Mucosa of rectum (tissue), 2 donors: ENCODE data around the gene AGK.
"Not testable (repeated sequence)": the region's sequence is repeated elsewhere in the genome, so short reads cannot be mapped to it uniquely, and the experiment has no call there.

Experiments used
- H3K27ac ChIP-seq, 2 donors: one replicate each; pipeline ENCODE4 v1.7.0; 2013; ENCODE audit warnings: inconsistent platforms in 2 of 2, low read depth in 2 of 2, low read length in 2 of 2
- H3K27me3 ChIP-seq, 2 donors: one replicate each; pipeline ENCODE4 v1.7.0; 2013; ENCODE audit warnings: low read length in 2 of 2; ENCODE audit not compliant: control insufficient read depth in 2 of 2, insufficient read depth in 2 of 2
- H3K36me3 ChIP-seq, 2 donors: one replicate each; pipeline ENCODE4 v1.7.0; 2013; ENCODE audit warnings: low read length in 2 of 2; ENCODE audit not compliant: control insufficient read depth in 2 of 2, insufficient read depth in 2 of 2
- H3K4me1 ChIP-seq, 2 donors: one replicate each; pipeline ENCODE4 v1.7.0; 2013; ENCODE audit warnings: low read length in 2 of 2, mild to moderate bottlenecking in 1 of 2; ENCODE audit not compliant: control insufficient read depth in 2 of 2, insufficient read depth in 2 of 2
- H3K4me3 ChIP-seq, 2 donors: one replicate each; pipeline ENCODE4 v1.7.0; 2013; ENCODE audit warnings: low read length in 2 of 2
- H3K9ac ChIP-seq, 2 donors: one replicate each; pipeline ENCODE4 v1.7.0; 2013; ENCODE audit warnings: low read length in 2 of 2, low read depth in 1 of 2, mild to moderate bottlenecking in 1 of 2
- H3K9me3 ChIP-seq, 2 donors: one replicate each; pipeline ENCODE4 v1.7.0; 2013; ENCODE audit warnings: low read length in 2 of 2; ENCODE audit not compliant: control insufficient read depth in 2 of 2
- donor health status: healthy.
- donor health status: Normal muscosa, but diverticular disease.

Gene AGK

GRCh38 chr7:141550386-141551093, 670 bp upstream of the AGK start:
- no peaks in the 10 kb centered on the region for H3K9me3 ChIP-seq
- peak overlapping the region; percentile 73 to 84 for H3K9ac ChIP-seq
- H3K4me3 ChIP-seq: peak overlapping the region; percentile 64 to 90
- peak overlapping the region in 1 of 2 donors; percentile 26 for H3K27ac ChIP-seq
- H3K4me1 ChIP-seq: peaks cover 0 to 10% of the 10 kb centered on the region in 2 donors
- H3K27me3 ChIP-seq: no peaks in the 10 kb centered on the region
- H3K36me3 ChIP-seq: peaks cover 0 to 2% of the 10 kb centered on the region in 2 donors

DNA sequence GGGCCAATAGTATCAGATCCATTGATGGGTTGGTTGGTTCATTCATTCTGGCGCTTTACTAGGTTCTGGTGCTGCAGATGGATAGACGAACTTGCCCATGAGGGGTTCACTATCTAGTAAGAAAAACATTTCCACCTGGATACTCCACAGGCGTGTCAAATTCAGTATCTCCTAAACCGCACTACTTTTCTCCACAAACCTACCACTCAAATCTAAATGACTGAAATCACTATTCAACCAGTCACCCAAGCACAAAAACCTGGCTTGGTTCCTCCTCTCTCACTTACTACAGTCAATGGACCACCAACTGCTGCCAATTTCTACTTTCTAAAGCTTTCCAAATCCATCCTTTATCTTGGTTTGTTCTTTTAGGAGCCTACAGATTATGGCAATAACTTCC, 572 bp downstream of the AGK start:
- H3K27ac ChIP-seq: peak overlapping the region in 1 of 2 donors; percentile 26

GRCh38 chr7:141557360-141557759, 6.2 kb downstream of the AGK start:
- Histone ChIP-seq H3K4me1 (no peaks in the 10 kb centered on the region), H3K4me3 (no peak overlapping the region), H3K27ac (peak overlapping the region in 1 of 2 donors; percentile 1), H3K9ac (no peak overlapping the region), H3K27me3 (no peaks in the 10 kb centered on the region), H3K9me3 (no peaks in the 10 kb centered on the region), H3K36me3 (peaks cover 0 to 11% of the 10 kb centered on the region in 2 donors)

More for the DNA sequence above, 572 bp downstream of the AGK start:
- Histone ChIP-seq H3K27me3 (no peaks in the 10 kb centered on the region), H3K4me1 (peaks cover 0 to 10% of the 10 kb centered on the region in 2 donors), H3K9me3 (no peaks in the 10 kb centered on the region), H3K9ac (peak overlapping the region; percentile 73 to 84), H3K36me3 (peaks cover 0 to 6% of the 10 kb centered on the region in 2 donors), H3K4me3 (peak overlapping the region; percentile 64 to 90)

GRCh38 chr7:141557831-141558531, 6.8 kb downstream of the AGK start:
- not testable (repeated sequence) for H3K9ac ChIP-seq, H3K9me3 ChIP-seq, H3K27me3 ChIP-seq, H3K4me1 ChIP-seq, H3K4me3 ChIP-seq
- peaks cover 0 to 12% of the 10 kb centered on the region in 2 donors for H3K36me3 ChIP-seq
- H3K27ac ChIP-seq: peak overlapping the region in 1 of 2 donors; percentile 7

- Histone ChIP-seq H3K4me1 (no peaks in the 10 kb centered on the region), H3K36me3 (peaks cover 2 to 17% of the 10 kb centered on the region in 2 donors), H3K9me3 (no peaks in the 10 kb centered on the region), H3K27me3 (no peaks in the 10 kb centered on the region), H3K4me3 (no peak overlapping the region), H3K9ac (no peak overlapping the region), H3K27ac (no peak overlapping the region)
Measured at GRCh38 chr7:141558544-141559183, 7.5 kb downstream of the AGK start.

- Histone ChIP-seq H3K4me3 (no peak overlapping the region), H3K9me3 (no peaks in the 10 kb centered on the region), H3K27ac (no peak overlapping the region), H3K27me3 (no peaks in the 10 kb centered on the region), H3K36me3 (peaks cover 5 to 24% of the 10 kb centered on the region in 2 donors), H3K9ac (no peak overlapping the region), H3K4me1 (no peaks in the 10 kb centered on the region)
Measured at GRCh38 chr7:141559961-141560360, 8.8 kb downstream of the AGK start.

DNA sequence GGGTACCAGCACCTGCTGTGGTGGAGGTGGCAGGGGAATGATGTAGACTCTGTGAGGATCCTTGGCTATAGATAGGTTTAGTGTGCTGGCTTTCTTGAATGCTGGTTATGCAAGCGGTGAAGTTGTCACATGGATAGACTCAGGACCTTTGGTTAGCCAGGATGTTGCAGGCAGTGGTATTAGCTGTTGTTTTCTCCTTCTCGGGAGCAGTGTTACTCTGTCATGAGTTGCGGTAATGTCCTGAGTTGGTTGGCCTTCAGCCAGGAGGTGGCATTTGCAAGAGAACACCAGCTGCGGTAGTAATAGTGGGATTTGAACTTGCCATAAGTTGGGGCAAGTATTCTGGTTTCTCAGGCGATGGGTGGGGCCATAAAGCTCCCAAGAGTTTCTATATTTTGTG, 10.8 kb downstream of the AGK start:
- no peaks in the 10 kb centered on the region for H3K4me1 ChIP-seq
- H3K9me3 ChIP-seq: no peaks in the 10 kb centered on the region
- no peaks in the 10 kb centered on the region for H3K27me3 ChIP-seq
- peaks cover 17 to 26% of the 10 kb centered on the region in 2 donors for H3K36me3 ChIP-seq
- no peak overlapping the region for H3K4me3 ChIP-seq
- no peak overlapping the region for H3K9ac ChIP-seq
- H3K27ac ChIP-seq: no peak overlapping the region

GRCh38 chr7:141562543-141562942, 11.3 kb downstream of the AGK start:
- no peak overlapping the region for H3K4me3 ChIP-seq
- peaks cover 18 to 22% of the 10 kb centered on the region in 2 donors for H3K36me3 ChIP-seq
- H3K27ac ChIP-seq: no peak overlapping the region
- no peaks in the 10 kb centered on the region for H3K27me3 ChIP-seq
- no peak overlapping the region for H3K9ac ChIP-seq
- no peaks in the 10 kb centered on the region for H3K9me3 ChIP-seq
- no peaks in the 10 kb centered on the region for H3K4me1 ChIP-seq

- no peaks in the 10 kb centered on the region for H3K4me1 ChIP-seq
- no peak overlapping the region for H3K9ac ChIP-seq
- H3K36me3 ChIP-seq: peaks cover 18 to 20% of the 10 kb centered on the region in 2 donors
- no peak overlapping the region for H3K4me3 ChIP-seq
- no peaks in the 10 kb centered on the region for H3K27me3 ChIP-seq
- no peaks in the 10 kb centered on the region for H3K9me3 ChIP-seq
- no peak overlapping the region for H3K27ac ChIP-seq
Measured at GRCh38 chr7:141562972-141563371, 11.8 kb downstream of the AGK start.
